Vagina (tissue), 2 donors: Measurements from ENCODE around the gene MINDY4.

Experiments used
- POLR2A ChIP-seq, 2 donors: fragments of 450-650 bp; IDR thresholded peaks; one replicate each; pipeline ENCODE4 v1.6.1; 2017; ENCODE audit warnings: antibody characterized with exemption in 2 of 2, mild to moderate bottlenecking in 2 of 2, moderate library complexity in 2 of 2
- POLR2AphosphoS5 ChIP-seq, 2 donors: sonication (generic); formaldehyde crosslinking; IDR thresholded peaks; one replicate each; pipeline ENCODE4 v1.9.0; 2017; ENCODE audit warnings: antibody characterized with exemption in 2 of 2, mild to moderate bottlenecking in 2 of 2, low read depth in 1 of 2; ENCODE audit not compliant: insufficient read depth in 1 of 2
- TF ChIP-seq, protein P1 (sequence below), 3 experiments: fragments of 450-650 bp in 2 of 3; fragments of 200-600 bp in 1 of 3; sonication (generic) in 1 of 3; IDR thresholded peaks; one replicate each; pipeline ENCODE4 v1.5.1; 2017 to 2019; ENCODE audit warnings: antibody characterized with exemption in 3 of 3, mild to moderate bottlenecking in 2 of 3, moderate library complexity in 2 of 3

DNA sequence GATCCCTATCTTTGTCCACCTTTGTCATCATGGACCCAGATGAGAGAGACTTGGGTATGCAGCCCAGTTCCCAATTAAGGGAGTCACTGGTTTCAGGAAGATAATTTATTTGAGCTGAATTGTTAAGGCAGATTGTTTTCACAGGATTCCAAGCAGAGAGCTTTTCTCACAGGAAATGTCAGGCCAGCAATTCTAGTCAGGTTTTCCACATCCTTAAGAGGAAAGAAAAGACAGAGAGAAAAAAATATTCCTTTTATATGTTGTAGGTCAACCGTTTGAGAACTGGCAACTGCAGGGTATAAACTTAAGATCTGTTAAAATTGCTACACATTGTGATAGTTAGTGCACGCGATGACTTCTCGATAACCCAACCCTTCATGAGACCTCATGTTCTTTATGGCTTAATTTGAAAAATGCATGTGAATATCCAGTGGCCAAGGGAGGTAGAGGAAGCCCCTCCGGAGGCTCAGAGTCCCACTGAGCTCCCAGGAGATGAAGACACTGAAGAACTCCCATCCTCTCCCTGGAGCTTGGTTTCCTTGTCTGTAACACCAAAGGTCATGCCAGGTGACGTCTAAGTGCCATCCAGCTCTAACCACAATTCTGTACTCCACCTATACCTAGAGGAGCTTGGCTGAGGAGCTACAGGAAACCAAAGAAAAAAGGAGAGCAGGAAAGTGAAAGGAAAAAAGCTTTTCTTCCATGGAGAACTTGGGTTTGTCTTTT is 45.6 kb downstream of the MINDY4 start:
- peak in 1 of 2 donors; percentile 45 for TF ChIP-seq POLR2AphosphoS5 (IDR thresholded peaks at IDR 0.05; ENCODE audit: insufficient read depth in 1 of 2, low read depth in 1 of 2)
- TF ChIP-seq, protein P1, sequence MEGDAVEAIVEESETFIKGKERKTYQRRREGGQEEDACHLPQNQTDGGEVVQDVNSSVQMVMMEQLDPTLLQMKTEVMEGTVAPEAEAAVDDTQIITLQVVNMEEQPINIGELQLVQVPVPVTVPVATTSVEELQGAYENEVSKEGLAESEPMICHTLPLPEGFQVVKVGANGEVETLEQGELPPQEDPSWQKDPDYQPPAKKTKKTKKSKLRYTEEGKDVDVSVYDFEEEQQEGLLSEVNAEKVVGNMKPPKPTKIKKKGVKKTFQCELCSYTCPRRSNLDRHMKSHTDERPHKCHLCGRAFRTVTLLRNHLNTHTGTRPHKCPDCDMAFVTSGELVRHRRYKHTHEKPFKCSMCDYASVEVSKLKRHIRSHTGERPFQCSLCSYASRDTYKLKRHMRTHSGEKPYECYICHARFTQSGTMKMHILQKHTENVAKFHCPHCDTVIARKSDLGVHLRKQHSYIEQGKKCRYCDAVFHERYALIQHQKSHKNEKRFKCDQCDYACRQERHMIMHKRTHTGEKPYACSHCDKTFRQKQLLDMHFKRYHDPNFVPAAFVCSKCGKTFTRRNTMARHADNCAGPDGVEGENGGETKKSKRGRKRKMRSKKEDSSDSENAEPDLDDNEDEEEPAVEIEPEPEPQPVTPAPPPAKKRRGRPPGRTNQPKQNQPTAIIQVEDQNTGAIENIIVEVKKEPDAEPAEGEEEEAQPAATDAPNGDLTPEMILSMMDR (IDR thresholded peaks at IDR 0.05): no peak
- TF ChIP-seq POLR2A (IDR thresholded peaks at IDR 0.05): no peak
